Gastroesophageal sphincter (tissue), 4 donors: ENCODE measurements around the gene TP53INP2. TPM values are rescaled to one million over a fixed set of nuclear protein-coding genes. Genes with fewer than 3 reads are reported as not detected.

Experiments
- ATAC-seq: fragments of 150-250 bp; one replicate; pipeline ENCODE4 v1.9.1; 2016; ENCODE audit warnings: mild to moderate bottlenecking, moderate library complexity
- H3K27ac ChIP-seq, 4 donors: fragments of 200-600 bp; sonication (generic) in 3 of 4; 1 replicate in 3 of 4; 2 replicates in 1 of 4; pipeline ENCODE4 v1.5.1; 2016 to 2019
- H3K27me3 ChIP-seq: fragments of 200-600 bp; sonication (generic); one replicate; pipeline ENCODE4 v1.5.1; 2019
- H3K36me3 ChIP-seq, 2 donors: fragments of 200-600 bp; sonication (generic); one replicate each; pipeline ENCODE4 v1.5.1; 2019; ENCODE audit warnings: control low read depth in 1 of 2
- H3K4me1 ChIP-seq, 3 donors: fragments of 200-600 bp; sonication (generic); 1 replicate in 2 of 3; 2 replicates in 1 of 3; pipeline ENCODE4 v1.5.1; 2016 to 2019; ENCODE audit warnings: control low read depth in 2 of 3
- H3K4me3 ChIP-seq, 2 donors: fragments of 200-600 bp; sonication (generic); one replicate each; pipeline ENCODE4 v1.5.1; 2019; ENCODE audit warnings: mild to moderate bottlenecking in 1 of 2, moderate library complexity in 1 of 2
- H3K9me3 ChIP-seq, 3 donors: fragments of 200-600 bp; sonication (generic); one replicate each; pipeline ENCODE4 v1.5.1; 2017 to 2019; ENCODE audit warnings: control low read depth in 2 of 3
- EP300 ChIP-seq: sonication (generic); formaldehyde crosslinking; IDR thresholded peaks from one replicate; pipeline ENCODE4 v1.6.1; 2017; ENCODE audit warnings: antibody characterized with exemption, mild to moderate bottlenecking
- POLR2A ChIP-seq, 2 donors: fragments of 450-650 bp; IDR thresholded peaks; one replicate each; pipeline ENCODE4 v1.6.1; 2017; ENCODE audit warnings: antibody characterized with exemption in 2 of 2, mild to moderate bottlenecking in 2 of 2, moderate library complexity in 1 of 2
- POLR2AphosphoS5 ChIP-seq: sonication (generic); formaldehyde crosslinking; IDR thresholded peaks from one replicate; pipeline ENCODE4 v1.6.1; 2017; ENCODE audit warnings: antibody characterized with exemption
- WGBS, 2 donors: methylation state at CpG; one replicate each; pipeline ENCODE4 v1.1.5; 2018; ENCODE audit warnings: low coverage in 1 of 2; 5-methylcytosine and 5-hydroxymethylcytosine counted together
- total RNA-seq, 4 donors: library from RNA; depleted of rRNA; stranded (reverse); fragments of >200 nt; gene quantifications; one replicate each; pipeline ENCODE4 v1.1.0, GENCODE V29; 2016
- TF ChIP-seq, protein P1 (sequence below), 4 experiments: fragments of 200-600 bp in 2 of 4; fragments of 450-650 bp in 2 of 4; sonication (generic) in 1 of 4; IDR thresholded peaks; one replicate each; pipeline ENCODE4 v1.5.1; 2017 to 2019; ENCODE audit warnings: antibody characterized with exemption in 4 of 4, mild to moderate bottlenecking in 2 of 4, moderate library complexity in 2 of 4

TP53INP2 gene
- total RNA-seq, 4 donors from 2014 or later, result 22.8 to 67.8 (median 53.0) TPM

DNA sequence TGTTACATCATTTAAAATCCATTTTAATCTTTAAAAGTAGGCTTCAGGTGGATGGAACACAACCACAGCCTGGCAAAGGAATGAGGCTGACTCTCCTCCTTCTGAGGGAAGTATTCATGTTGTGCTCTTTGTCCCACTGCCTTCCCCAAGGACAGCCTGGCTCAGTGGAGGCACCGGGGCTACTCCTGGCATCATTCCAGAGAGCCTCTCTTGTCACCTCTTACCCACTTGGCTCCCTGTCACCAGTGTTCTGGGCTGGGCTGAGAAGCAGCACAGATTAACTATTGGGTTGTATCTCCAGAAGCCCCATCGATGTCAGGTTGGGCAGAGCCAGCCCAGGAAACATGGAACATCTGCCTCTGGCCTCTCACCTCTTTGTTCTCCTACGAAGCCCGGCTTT, 10.7 kb upstream of the TP53INP2 start:
- no peaks in the 10 kb centered on the region for H3K36me3 ChIP-seq
- no peak for ATAC-seq
- no peaks in the 10 kb centered on the region for H3K4me1 ChIP-seq
- TF ChIP-seq, protein P1, sequence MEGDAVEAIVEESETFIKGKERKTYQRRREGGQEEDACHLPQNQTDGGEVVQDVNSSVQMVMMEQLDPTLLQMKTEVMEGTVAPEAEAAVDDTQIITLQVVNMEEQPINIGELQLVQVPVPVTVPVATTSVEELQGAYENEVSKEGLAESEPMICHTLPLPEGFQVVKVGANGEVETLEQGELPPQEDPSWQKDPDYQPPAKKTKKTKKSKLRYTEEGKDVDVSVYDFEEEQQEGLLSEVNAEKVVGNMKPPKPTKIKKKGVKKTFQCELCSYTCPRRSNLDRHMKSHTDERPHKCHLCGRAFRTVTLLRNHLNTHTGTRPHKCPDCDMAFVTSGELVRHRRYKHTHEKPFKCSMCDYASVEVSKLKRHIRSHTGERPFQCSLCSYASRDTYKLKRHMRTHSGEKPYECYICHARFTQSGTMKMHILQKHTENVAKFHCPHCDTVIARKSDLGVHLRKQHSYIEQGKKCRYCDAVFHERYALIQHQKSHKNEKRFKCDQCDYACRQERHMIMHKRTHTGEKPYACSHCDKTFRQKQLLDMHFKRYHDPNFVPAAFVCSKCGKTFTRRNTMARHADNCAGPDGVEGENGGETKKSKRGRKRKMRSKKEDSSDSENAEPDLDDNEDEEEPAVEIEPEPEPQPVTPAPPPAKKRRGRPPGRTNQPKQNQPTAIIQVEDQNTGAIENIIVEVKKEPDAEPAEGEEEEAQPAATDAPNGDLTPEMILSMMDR (IDR thresholded peaks at IDR 0.05), result no peak
- no peak for TF ChIP-seq EP300
- TF ChIP-seq POLR2AphosphoS5, result no peak
- no peak for TF ChIP-seq POLR2A (IDR thresholded peaks at IDR 0.05)
- no peaks in the 10 kb centered on the region for H3K27me3 ChIP-seq
- WGBS, 2 donors, result 72 to 80% methylated on average over 1 to 2 of the region's 4 CpGs
- no peak overlapping the region for H3K27ac ChIP-seq
- no peaks in the 10 kb centered on the region for H3K9me3 ChIP-seq
- H3K4me3 ChIP-seq, result no peak overlapping the region

DNA sequence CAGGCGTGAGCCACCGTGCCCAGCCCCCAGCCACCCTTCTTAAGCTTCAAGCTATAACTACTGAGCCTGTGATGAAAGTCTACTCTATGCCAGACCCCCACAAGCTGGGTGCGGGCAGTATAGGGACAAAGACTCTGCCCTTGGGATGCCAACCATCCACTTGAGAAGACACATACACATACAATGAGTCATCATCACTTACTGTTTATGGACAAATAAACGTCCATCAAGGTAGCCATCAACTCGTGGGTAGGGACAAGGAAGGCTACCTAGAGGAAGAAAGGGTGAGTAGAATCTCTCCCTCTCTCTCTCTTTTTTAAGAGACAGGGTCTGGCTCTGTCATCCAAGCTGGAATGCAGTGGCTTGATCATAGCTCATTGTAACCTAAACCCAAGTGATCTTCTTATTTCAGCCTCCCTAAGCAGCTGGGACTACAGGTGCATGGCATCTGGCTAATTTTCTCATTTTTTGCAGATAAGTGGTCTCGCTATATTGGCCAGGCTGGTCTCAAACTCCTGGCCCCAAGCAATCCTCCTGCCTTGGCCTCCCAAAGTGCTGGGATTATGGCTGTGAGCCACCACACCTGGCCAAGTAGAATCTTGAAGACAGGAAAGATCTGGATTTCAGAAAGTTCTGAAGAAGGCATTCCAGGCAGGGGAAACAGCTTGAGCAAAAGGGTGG, 2.6 kb upstream of the TP53INP2 start:
- WGBS, 2 donors, result 7 to 47% methylated on average over 2 to 3 of the region's 6 CpGs
- peaks cover 0 to 24% (median 14%) of the 10 kb centered on the region in 3 donors for H3K4me1 ChIP-seq

DNA sequence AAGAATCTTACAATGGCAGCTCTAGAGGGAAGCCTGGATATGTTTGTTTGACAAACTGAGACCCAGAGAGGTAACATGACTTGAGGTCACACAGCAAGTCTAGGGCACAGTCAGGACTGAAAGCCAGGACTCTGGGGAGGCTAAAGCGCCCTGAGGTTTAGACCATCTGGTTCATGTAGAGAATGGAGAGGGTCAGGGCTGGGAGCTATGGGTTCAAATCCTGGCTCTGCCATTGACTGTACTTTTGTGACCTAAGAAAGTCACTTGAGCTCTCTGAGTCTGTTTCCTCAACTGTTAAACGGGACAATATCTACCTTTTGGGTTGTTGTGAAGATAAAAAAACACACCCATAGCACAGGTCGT, 1.1 kb upstream of the TP53INP2 start:
- Histone ChIP-seq H3K27ac (peak overlapping the region in 3 of 4 donors; percentile 94 to 100 (median 100)), H3K9me3 (no peaks in the 10 kb centered on the region), H3K4me3 (peak overlapping the region in 1 of 2 donors; percentile 62), H3K27me3 (no peaks in the 10 kb centered on the region), H3K4me1 (peaks cover 0 to 39% (median 14%) of the 10 kb centered on the region in 3 donors), H3K36me3 (no peaks in the 10 kb centered on the region)
- no peak for TF ChIP-seq POLR2A (IDR thresholded peaks at IDR 0.05)
- TF ChIP-seq POLR2AphosphoS5, result no peak
- TF ChIP-seq EP300, result no peak
- TF ChIP-seq, protein P1 (IDR thresholded peaks at IDR 0.05), result no peak
- no peak for ATAC-seq
- WGBS, 2 donors, result 13 to 17% methylated on average over 1 to 2 of the region's 3 CpGs

More for the DNA sequence above, 2.6 kb upstream of the TP53INP2 start:
- H3K9me3 ChIP-seq, result no peaks in the 10 kb centered on the region
- no peaks in the 10 kb centered on the region for H3K27me3 ChIP-seq
- no peak for ATAC-seq
- TF ChIP-seq, protein P1 (IDR thresholded peaks at IDR 0.05), result no peak
- no peak overlapping the region for H3K27ac ChIP-seq
- no peak overlapping the region for H3K4me3 ChIP-seq
- H3K36me3 ChIP-seq, result no peaks in the 10 kb centered on the region

DNA sequence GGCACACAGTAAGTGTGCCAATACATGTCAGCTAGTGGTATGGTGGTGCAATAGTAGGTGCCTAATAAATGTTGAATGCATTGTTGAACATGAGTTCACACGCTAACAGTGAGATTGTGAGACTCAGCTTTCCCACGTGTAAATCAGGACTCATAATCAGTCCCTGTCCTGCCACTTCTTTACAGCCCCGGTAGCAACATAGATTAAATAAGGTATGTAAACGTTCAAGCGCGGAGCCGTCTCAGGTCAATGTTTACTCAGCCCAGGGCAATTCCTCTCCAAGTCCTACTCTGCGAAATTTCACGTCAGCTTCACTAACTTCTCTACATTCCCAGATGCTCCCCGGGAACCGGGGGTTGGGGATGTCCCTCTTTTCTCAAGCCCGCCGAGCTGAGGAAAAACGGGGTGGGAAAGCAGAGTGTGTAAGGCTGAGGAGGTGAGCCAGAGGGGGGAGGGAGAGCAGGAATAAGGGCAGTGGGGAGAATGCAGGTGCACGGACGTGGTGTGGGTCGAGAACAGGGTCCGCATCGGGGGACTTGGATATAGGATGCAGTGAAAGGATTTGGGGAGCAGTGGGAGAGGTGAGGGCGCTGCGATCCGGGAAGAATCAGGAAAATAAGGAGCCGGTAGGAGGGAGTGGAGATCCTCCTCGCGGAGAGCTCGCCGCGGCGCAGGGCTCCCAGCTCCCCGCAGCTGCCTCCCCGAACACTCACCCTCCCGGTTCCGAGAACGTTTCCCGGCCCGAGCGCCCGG, 544 bp upstream of the TP53INP2 start:
- peaks cover 0 to 45% (median 14%) of the 10 kb centered on the region in 3 donors for H3K4me1 ChIP-seq
- H3K27ac ChIP-seq, result peak overlapping the region; percentile 86 to 100 (median 97)
- H3K4me3 ChIP-seq, result peak overlapping the region; percentile 46 to 62
- no peaks in the 10 kb centered on the region for H3K36me3 ChIP-seq
- TF ChIP-seq, protein P1 (IDR thresholded peaks at IDR 0.05), result peak in 2 of 4 experiments; percentile 14 to 28
- no peak for TF ChIP-seq POLR2A (IDR thresholded peaks at IDR 0.05)
- TF ChIP-seq POLR2AphosphoS5, result no peak
- no peak for TF ChIP-seq EP300
- peak; percentile 2 for ATAC-seq
- no peaks in the 10 kb centered on the region for H3K27me3 ChIP-seq
- WGBS, 2 donors, result 0 to 2% methylated on average over 13 to 18 of the region's 38 CpGs
- no peaks in the 10 kb centered on the region for H3K9me3 ChIP-seq

DNA sequence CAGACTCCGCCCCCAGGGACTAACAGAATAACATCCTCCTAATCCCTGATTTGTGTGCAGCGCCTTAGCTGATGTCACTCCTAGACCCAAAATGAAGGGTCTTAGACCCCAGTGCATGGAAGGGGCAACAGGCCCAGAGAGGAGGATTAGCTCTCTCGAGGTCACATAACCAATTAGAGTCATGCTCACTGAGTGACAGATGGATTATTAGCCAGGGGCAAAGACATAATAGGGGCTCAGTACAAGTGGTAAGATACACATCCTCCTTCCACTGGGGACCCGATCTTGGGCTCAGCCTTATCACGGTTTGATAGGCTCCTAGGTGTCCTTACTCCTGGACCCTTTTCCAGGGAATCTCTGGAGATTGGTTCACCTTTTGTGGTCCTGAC, 858 bp downstream of the TP53INP2 start:
- no peak for ATAC-seq
- TF ChIP-seq, protein P1 (IDR thresholded peaks at IDR 0.05), result no peak
- TF ChIP-seq POLR2A (IDR thresholded peaks at IDR 0.05), result no peak
- no peak for TF ChIP-seq POLR2AphosphoS5
- TF ChIP-seq EP300, result no peak
- H3K36me3 ChIP-seq, result no peaks in the 10 kb centered on the region
- no peaks in the 10 kb centered on the region for H3K9me3 ChIP-seq
- H3K27me3 ChIP-seq, result no peaks in the 10 kb centered on the region
- H3K4me3 ChIP-seq, result peak overlapping the region; percentile 46 to 62
- H3K27ac ChIP-seq, result peak overlapping the region; percentile 86 to 100 (median 97)
- WGBS, 2 donors, result 10 to 17% methylated on average over 2 of the region's 5 CpGs
- H3K4me1 ChIP-seq, result peaks cover 0 to 53% (median 16%) of the 10 kb centered on the region in 3 donors
